K562 (cell line): ENCODE measurements around the gene ARID4B. TPM values are rescaled to one million over a fixed set of nuclear protein-coding genes. Genes with fewer than 3 reads are reported as not detected.

Experiments used
- CAMTA2 ChIP-seq: fragments of 250-450 bp; sonication (Bioruptor Pico); conservative IDR thresholded peaks from 2 replicates; pipeline ENCODE4 v1.5.1; 2022
- FOXJ3 ChIP-seq: sonication (generic); formaldehyde crosslinking; IDR thresholded peaks from 2 replicates; pipeline ENCODE4 v1.4.0; 2020; ENCODE audit warnings: mild to moderate bottlenecking, missing genetic modification reagents
- GATA2 ChIP-seq: sonication (generic); formaldehyde crosslinking; IDR thresholded peaks from 2 replicates; pipeline ENCODE4 v1.4.0; 2020; ENCODE audit warnings: mild to moderate bottlenecking, missing genetic modification reagents
- HEY1 ChIP-seq: fragments of 250-450 bp; sonication (Bioruptor Pico); IDR thresholded peaks from 2 replicates; pipeline ENCODE4 v1.5.0; 2020; ENCODE audit warnings: mild to moderate bottlenecking, moderate library complexity, borderline replicate concordance
- NCOA6 ChIP-seq: fragments of 450-650 bp; IDR thresholded peaks from 2 replicates; pipeline ENCODE4 v1.6.1; 2017; ENCODE audit warnings: mild to moderate bottlenecking
- PHF20 ChIP-seq: fragments of 450-650 bp; IDR thresholded peaks from 2 replicates; pipeline ENCODE4 v1.6.1; 2018; ENCODE audit not compliant: partially characterized antibody
- PKNOX1 ChIP-seq: fragments of 450-650 bp; IDR thresholded peaks from 2 replicates; pipeline ENCODE4 v1.6.1; 2016
- POLR2AphosphoS2 ChIP-seq: IDR thresholded peaks from 2 replicates; pipeline ENCODE4 v1.6.1; 2012; ENCODE audit warnings: low read length, improper control_type of control experiment
- SMARCE1 ChIP-seq: fragments of 450-650 bp; IDR thresholded peaks from 2 replicates; pipeline ENCODE4 v1.7.1; 2016; ENCODE audit warnings: mild to moderate bottlenecking
- ZBTB34 ChIP-seq: fragments of 250-450 bp; sonication (Bioruptor Pico); IDR thresholded peaks from 2 replicates; pipeline ENCODE4 v1.8.0; 2021; ENCODE audit warnings: mild to moderate bottlenecking, moderate library complexity
- ZFP36 ChIP-seq: fragments of 150-350 bp; IDR thresholded peaks from 2 replicates; pipeline ENCODE4 v1.6.1; 2018; ENCODE audit warnings: low read length, low read depth; ENCODE audit not compliant: partially characterized antibody
- polyA plus RNA-seq, 8 experiments: library from polyadenylated mRNA; depleted of rRNA in 4 of 8; stranded (reverse) in 5 of 8; unstranded in 3 of 8; fragments of >200 nt; fragmentation: Nextera tagmentation in 2 of 8; fragmentation: Illumina TruSeq in 1 of 8; extraction: Ambion mirVana in 2 of 8; extraction: Trizol in 1 of 8; gene quantifications; 2 replicates each; pipeline versions ENCODE4 v1.2.1 to v1.2.3, GENCODE V29; 2011 to 2014; ENCODE audit warnings: inconsistent platforms in 1 of 8, missing spikeins in 1 of 8
- total RNA-seq, 7 experiments: library from RNA; depleted of rRNA in 6 of 7; stranded (reverse); fragments of >200 nt in 6 of 7; fragmentation: Illumina TruSeq in 2 of 7; extraction: Trizol in 2 of 7; gene quantifications; 2 replicates each; pipeline versions ENCODE4 v1.2.1 to v1.2.3, GENCODE V29; 2011 to 2021; ENCODE audit warnings: low replicate concordance in 1 of 7
- TF ChIP-seq, protein P1 (sequence below): fragments of 450-650 bp; IDR thresholded peaks from 2 replicates; pipeline ENCODE4 v1.6.1; 2018; ENCODE audit not compliant: partially characterized antibody
- TF ChIP-seq, protein P2 (sequence below): sonication (generic); formaldehyde crosslinking; IDR thresholded peaks from 2 replicates; pipeline ENCODE4 v1.9.0; 2022; ENCODE audit warnings: mild to moderate bottlenecking, missing genetic modification reagents
- TF ChIP-seq, protein P3 (sequence below): sonication (generic); formaldehyde crosslinking; IDR thresholded peaks from 2 replicates; pipeline ENCODE4 v1.4.0; 2020; ENCODE audit warnings: mild to moderate bottlenecking, missing genetic modification reagents
- TF ChIP-seq, protein P4 (sequence below), 2 experiments: fragments of 450-650 bp; conservative IDR thresholded peaks; 2 replicates each; pipeline ENCODE4 v1.6.1; 2017; ENCODE audit warnings: mild to moderate bottlenecking in 2 of 2, moderate library complexity in 2 of 2

The ARID4B gene
- total and polyA plus RNA-seq, 9 of the 15 experiments (the other 6 are each of a cell fraction or from before 2014, with no cell fraction given) = 8.4 to 38.9 (median 18.5) TPM

- TF ChIP-seq ZFP36 (no peak), NCOA6 (no peak), PHF20 (peak; percentile 73), ZBTB34 (CRISPR knock-in tag) (no peak), PKNOX1 (peak; percentile 95), GATA2 (CRISPR knock-in tag) (no peak), HEY1 (CRISPR knock-in tag) (no peak), CAMTA2 (no peak), POLR2AphosphoS2 (peak; percentile 65; the same call in 1 of the 2 replicates), SMARCE1 (no peak; the same call in 1 of the 2 replicates), FOXJ3 (CRISPR knock-in tag) (no peak)
- TF ChIP-seq, protein P1, sequence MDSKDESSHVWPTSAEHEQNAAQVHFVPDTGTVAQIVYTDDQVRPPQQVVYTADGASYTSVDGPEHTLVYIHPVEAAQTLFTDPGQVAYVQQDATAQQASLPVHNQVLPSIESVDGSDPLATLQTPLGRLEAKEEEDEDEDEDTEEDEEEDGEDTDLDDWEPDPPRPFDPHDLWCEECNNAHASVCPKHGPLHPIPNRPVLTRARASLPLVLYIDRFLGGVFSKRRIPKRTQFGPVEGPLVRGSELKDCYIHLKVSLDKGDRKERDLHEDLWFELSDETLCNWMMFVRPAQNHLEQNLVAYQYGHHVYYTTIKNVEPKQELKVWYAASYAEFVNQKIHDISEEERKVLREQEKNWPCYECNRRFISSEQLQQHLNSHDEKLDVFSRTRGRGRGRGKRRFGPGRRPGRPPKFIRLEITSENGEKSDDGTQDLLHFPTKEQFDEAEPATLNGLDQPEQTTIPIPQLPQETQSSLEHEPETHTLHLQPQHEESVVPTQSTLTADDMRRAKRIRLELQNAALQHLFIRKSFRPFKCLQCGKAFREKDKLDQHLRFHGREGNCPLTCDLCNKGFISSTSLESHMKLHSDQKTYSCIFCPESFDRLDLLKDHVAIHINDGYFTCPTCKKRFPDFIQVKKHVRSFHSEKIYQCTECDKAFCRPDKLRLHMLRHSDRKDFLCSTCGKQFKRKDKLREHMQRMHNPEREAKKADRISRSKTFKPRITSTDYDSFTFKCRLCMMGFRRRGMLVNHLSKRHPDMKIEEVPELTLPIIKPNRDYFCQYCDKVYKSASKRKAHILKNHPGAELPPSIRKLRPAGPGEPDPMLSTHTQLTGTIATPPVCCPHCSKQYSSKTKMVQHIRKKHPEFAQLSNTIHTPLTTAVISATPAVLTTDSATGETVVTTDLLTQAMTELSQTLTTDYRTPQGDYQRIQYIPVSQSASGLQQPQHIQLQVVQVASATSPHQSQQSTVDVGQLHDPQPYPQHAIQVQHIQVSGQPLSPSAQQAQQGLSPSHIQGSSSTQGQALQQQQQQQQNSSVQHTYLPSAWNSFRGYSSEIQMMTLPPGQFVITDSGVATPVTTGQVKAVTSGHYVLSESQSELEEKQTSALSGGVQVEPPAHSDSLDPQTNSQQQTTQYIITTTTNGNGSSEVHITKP = peak; percentile 95
- TF ChIP-seq, protein P2, sequence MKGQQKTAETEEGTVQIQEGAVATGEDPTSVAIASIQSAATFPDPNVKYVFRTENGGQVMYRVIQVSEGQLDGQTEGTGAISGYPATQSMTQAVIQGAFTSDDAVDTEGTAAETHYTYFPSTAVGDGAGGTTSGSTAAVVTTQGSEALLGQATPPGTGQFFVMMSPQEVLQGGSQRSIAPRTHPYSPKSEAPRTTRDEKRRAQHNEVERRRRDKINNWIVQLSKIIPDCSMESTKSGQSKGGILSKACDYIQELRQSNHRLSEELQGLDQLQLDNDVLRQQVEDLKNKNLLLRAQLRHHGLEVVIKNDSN (CRISPR knock-in tag) = no peak
- TF ChIP-seq, protein P3, sequence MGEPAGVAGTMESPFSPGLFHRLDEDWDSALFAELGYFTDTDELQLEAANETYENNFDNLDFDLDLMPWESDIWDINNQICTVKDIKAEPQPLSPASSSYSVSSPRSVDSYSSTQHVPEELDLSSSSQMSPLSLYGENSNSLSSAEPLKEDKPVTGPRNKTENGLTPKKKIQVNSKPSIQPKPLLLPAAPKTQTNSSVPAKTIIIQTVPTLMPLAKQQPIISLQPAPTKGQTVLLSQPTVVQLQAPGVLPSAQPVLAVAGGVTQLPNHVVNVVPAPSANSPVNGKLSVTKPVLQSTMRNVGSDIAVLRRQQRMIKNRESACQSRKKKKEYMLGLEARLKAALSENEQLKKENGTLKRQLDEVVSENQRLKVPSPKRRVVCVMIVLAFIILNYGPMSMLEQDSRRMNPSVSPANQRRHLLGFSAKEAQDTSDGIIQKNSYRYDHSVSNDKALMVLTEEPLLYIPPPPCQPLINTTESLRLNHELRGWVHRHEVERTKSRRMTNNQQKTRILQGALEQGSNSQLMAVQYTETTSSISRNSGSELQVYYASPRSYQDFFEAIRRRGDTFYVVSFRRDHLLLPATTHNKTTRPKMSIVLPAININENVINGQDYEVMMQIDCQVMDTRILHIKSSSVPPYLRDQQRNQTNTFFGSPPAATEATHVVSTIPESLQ (CRISPR knock-in tag) = 0 out of 2 replicates have a peak, but pooled peaks have one; percentile 54
- TF ChIP-seq, protein P4, sequence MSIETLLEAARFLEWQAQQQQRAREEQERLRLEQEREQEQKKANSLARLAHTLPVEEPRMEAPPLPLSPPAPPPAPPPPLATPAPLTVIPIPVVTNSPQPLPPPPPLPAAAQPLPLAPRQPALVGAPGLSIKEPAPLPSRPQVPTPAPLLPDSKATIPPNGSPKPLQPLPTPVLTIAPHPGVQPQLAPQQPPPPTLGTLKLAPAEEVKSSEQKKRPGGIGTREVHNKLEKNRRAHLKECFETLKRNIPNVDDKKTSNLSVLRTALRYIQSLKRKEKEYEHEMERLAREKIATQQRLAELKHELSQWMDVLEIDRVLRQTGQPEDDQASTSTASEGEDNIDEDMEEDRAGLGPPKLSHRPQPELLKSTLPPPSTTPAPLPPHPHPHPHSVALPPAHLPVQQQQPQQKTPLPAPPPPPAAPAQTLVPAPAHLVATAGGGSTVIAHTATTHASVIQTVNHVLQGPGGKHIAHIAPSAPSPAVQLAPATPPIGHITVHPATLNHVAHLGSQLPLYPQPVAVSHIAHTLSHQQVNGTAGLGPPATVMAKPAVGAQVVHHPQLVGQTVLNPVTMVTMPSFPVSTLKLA (conservative IDR thresholded peaks at IDR 0.05) = peak in 1 of 2 experiments; percentile 74
Measured at GRCh38 chr1:235328271-235329138, 526 bp upstream of the ARID4B start, which contains the start of gene GGPS1 (continued).
